Vagina (tissue), 2 donors: Measurements from ENCODE around the gene CALD1. TPM values are rescaled to one million over a fixed set of nuclear protein-coding genes. Genes with fewer than 3 reads are reported as not detected.
A peak's percentile ranks its signal among the peaks of the same experiment; 100 is the strongest.

Source experiments
- DNase-seq, 2 donors: peaks; one replicate each; pipeline ENCODE4 v3.0.0-alpha.2; 2017; ENCODE audit errors: extremely low spot score in 2 of 2
- H3K27ac ChIP-seq: fragments of 200-600 bp; sonication (generic); one replicate; pipeline ENCODE4 v1.5.1; 2019
- H3K27me3 ChIP-seq: fragments of 200-600 bp; sonication (generic); one replicate; pipeline ENCODE4 v1.5.1; 2019
- H3K36me3 ChIP-seq, 2 donors: fragments of 200-600 bp; sonication (generic); one replicate each; pipeline ENCODE4 v1.5.1; 2017 to 2019
- H3K4me1 ChIP-seq: fragments of 200-600 bp; sonication (generic); one replicate; pipeline ENCODE4 v1.5.1; 2019
- H3K4me3 ChIP-seq, 2 donors: fragments of 200-600 bp; sonication (generic); 1 replicate in 1 of 2; 2 replicates in 1 of 2; pipeline ENCODE4 v1.5.1; 2016 to 2019
- H3K9me3 ChIP-seq: fragments of 200-600 bp; sonication (generic); one replicate; pipeline ENCODE4 v1.5.1; 2019
- CTCF ChIP-seq, 3 experiments: fragments of 450-650 bp in 2 of 3; fragments of 200-600 bp in 1 of 3; sonication (generic) in 1 of 3; IDR thresholded peaks; one replicate each; pipeline ENCODE4 v1.5.1; 2017 to 2019; ENCODE audit warnings: antibody characterized with exemption in 3 of 3, mild to moderate bottlenecking in 2 of 3, moderate library complexity in 2 of 3
- POLR2A ChIP-seq, 2 donors: fragments of 450-650 bp; IDR thresholded peaks; one replicate each; pipeline ENCODE4 v1.6.1; 2017; ENCODE audit warnings: antibody characterized with exemption in 2 of 2, mild to moderate bottlenecking in 2 of 2, moderate library complexity in 2 of 2
- POLR2AphosphoS5 ChIP-seq, 2 donors: sonication (generic); formaldehyde crosslinking; IDR thresholded peaks; one replicate each; pipeline ENCODE4 v1.9.0; 2017; ENCODE audit warnings: antibody characterized with exemption in 2 of 2, mild to moderate bottlenecking in 2 of 2, low read depth in 1 of 2; ENCODE audit not compliant: insufficient read depth in 1 of 2
- intact Hi-C: fragments of 100-400 bp; cut with DNase I; formaldehyde crosslinking; loops from one replicate; pipeline ENCODE4 v1.15.1; 2023
- total RNA-seq: library from RNA; depleted of rRNA; stranded (reverse); fragments of >200 nt; gene quantifications from one replicate; pipeline ENCODE4 v1.2.3, GENCODE V29; 2016

Gene CALD1
- total RNA-seq, 1 donor from 2014 or later = 343 TPM

DNA sequence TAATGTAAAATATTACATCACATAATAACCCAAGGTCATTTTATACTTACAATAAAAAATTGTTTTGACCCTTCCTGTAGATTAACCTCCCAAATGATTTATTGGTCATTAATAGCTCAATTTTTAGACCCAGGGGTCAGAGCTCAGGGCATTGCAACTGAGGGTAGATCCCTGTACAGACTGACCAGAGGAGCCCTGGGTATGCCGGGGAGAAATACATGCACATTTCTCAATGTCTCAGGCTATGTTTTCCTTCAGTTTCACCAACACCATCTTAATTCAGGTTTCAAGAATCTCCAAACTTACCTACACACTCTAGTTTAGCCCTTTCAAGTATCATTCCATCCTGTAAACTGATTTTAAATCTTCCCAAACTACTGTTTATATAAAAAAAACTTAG lies 46.2 kb downstream of the CALD1 start:
- Histone ChIP-seq H3K27ac (peak overlapping the region; percentile 0), H3K4me1 (no peaks in the 10 kb centered on the region)
- intact Hi-C loops = no loop called here

GRCh38 chr7:134826105-134826504 lies 46.7 kb downstream of the CALD1 start:
- H3K27ac ChIP-seq = peak overlapping the region; percentile 0
- no peaks in the 10 kb centered on the region for H3K27me3 ChIP-seq
- H3K4me1 ChIP-seq = no peaks in the 10 kb centered on the region
- H3K9me3 ChIP-seq = no peaks in the 10 kb centered on the region
- TF ChIP-seq POLR2AphosphoS5 (IDR thresholded peaks at IDR 0.05; ENCODE audit: insufficient read depth in 1 of 2, low read depth in 1 of 2) = no peak
- TF ChIP-seq POLR2A (IDR thresholded peaks at IDR 0.05) = no peak
- TF ChIP-seq CTCF (IDR thresholded peaks at IDR 0.05) = no peak
- no peaks in the 10 kb centered on the region for H3K36me3 ChIP-seq
- DNase-seq = no peak
- intact Hi-C loops = no loop called here
- no peak overlapping the region for H3K4me3 ChIP-seq

More for the DNA sequence above, 46.2 kb downstream of the CALD1 start:
- Histone ChIP-seq H3K27me3 (no peaks in the 10 kb centered on the region), H3K4me3 (no peak overlapping the region), H3K36me3 (no peaks in the 10 kb centered on the region), H3K9me3 (no peaks in the 10 kb centered on the region)
- no peak for DNase-seq
- no peak for TF ChIP-seq POLR2A (IDR thresholded peaks at IDR 0.05)
- TF ChIP-seq CTCF (IDR thresholded peaks at IDR 0.05) = no peak
- TF ChIP-seq POLR2AphosphoS5 (IDR thresholded peaks at IDR 0.05; ENCODE audit: insufficient read depth in 1 of 2, low read depth in 1 of 2) = no peak

- Histone ChIP-seq H3K36me3 (no peaks in the 10 kb centered on the region), H3K9me3 (no peaks in the 10 kb centered on the region), H3K27ac (peak overlapping the region; percentile 25), H3K4me1 (no peaks in the 10 kb centered on the region), H3K4me3 (no peak overlapping the region), H3K27me3 (no peaks in the 10 kb centered on the region)
- TF ChIP-seq POLR2A (IDR thresholded peaks at IDR 0.05) (no peak), POLR2AphosphoS5 (IDR thresholded peaks at IDR 0.05; ENCODE audit: insufficient read depth in 1 of 2, low read depth in 1 of 2) (no peak), CTCF (IDR thresholded peaks at IDR 0.05) (no peak)
- DNase-seq = no peak
- intact Hi-C loops = no loop called here
Measured at GRCh38 chr7:134827436-134827835, 48.0 kb downstream of the CALD1 start.

DNA sequence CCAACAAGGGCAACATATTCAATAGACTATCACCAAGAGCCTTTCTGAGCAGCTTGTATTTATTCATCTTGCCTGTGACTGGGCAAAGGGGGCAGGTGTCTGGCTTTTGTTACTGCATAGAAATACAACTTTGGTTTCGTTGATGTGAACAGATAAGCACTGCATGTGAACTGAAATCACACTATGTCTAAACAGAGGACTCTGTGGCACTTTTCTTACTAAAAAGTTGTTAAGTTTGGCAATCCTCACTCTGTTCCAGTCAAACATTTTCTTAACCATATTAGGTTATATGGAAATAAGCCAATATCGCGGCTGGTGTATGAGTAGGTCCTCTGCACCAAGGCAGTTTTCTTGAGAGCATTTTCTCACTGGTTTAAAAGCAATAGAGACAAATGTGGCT lies 48.5 kb downstream of the CALD1 start:
- Histone ChIP-seq H3K27me3 (no peaks in the 10 kb centered on the region), H3K36me3 (no peaks in the 10 kb centered on the region), H3K9me3 (no peaks in the 10 kb centered on the region), H3K4me1 (no peaks in the 10 kb centered on the region), H3K27ac (peak overlapping the region; percentile 28), H3K4me3 (no peak overlapping the region)
- no peak for TF ChIP-seq CTCF (IDR thresholded peaks at IDR 0.05)
- TF ChIP-seq POLR2AphosphoS5 (IDR thresholded peaks at IDR 0.05; ENCODE audit: insufficient read depth in 1 of 2, low read depth in 1 of 2) = peak in 1 of 2 donors; percentile 9
- no peak for TF ChIP-seq POLR2A (IDR thresholded peaks at IDR 0.05)
- DNase-seq = no peak
- intact Hi-C loops = no loop called here

GRCh38 chr7:134828361-134828760 lies 48.9 kb downstream of the CALD1 start:
- Histone ChIP-seq H3K27me3 (no peaks in the 10 kb centered on the region), H3K4me3 (no peak overlapping the region), H3K27ac (peak overlapping the region; percentile 28), H3K9me3 (no peaks in the 10 kb centered on the region), H3K36me3 (no peaks in the 10 kb centered on the region), H3K4me1 (no peaks in the 10 kb centered on the region)
- no peak for DNase-seq
- intact Hi-C loops = no loop called here
- TF ChIP-seq CTCF (IDR thresholded peaks at IDR 0.05) = no peak
- no peak for TF ChIP-seq POLR2A (IDR thresholded peaks at IDR 0.05)
- no peak for TF ChIP-seq POLR2AphosphoS5 (IDR thresholded peaks at IDR 0.05; ENCODE audit: insufficient read depth in 1 of 2, low read depth in 1 of 2)
